MM.1S (cell line): Measurements from ENCODE around the gene TNN.

ENCODE experiments used
- DNase-seq: peaks from one replicate; pipeline ENCODE4 v3.0.0-alpha.2; 2015
- H2AFZ ChIP-seq: fragments of 300-600 bp; sonication (generic); 2 replicates; pipeline ENCODE4 v1.6.0; 2016; ENCODE audit warnings: antibody characterized with exemption, low read length
- H3F3A ChIP-seq: fragments of 300-600 bp; sonication (generic); 2 replicates; pipeline ENCODE4 v1.6.1; 2016; ENCODE audit warnings: mild to moderate bottlenecking, antibody characterized with exemption, low read length, moderate library complexity, mixed read lengths; ENCODE audit not compliant: insufficient read depth
- H3K27ac ChIP-seq: fragments of 300-600 bp; sonication (generic); 2 replicates; pipeline ENCODE4 v1.5.1; 2016; ENCODE audit warnings: mild to moderate bottlenecking, low read length
- H3K27me3 ChIP-seq: fragments of 300-600 bp; sonication (generic); replicated peaks from 2 replicates; pipeline ENCODE4 v1.6.0; 2016; ENCODE audit warnings: low read length; ENCODE audit not compliant: insufficient read depth
- H3K36me3 ChIP-seq: fragments of 300-600 bp; sonication (generic); replicated peaks from 2 replicates; pipeline ENCODE4 v1.6.1; 2016; ENCODE audit warnings: mild to moderate bottlenecking, low read length, mixed read lengths; ENCODE audit not compliant: insufficient read depth
- H3K4me1 ChIP-seq: fragments of 300-600 bp; sonication (generic); 2 replicates; pipeline ENCODE4 v1.6.1; 2016; ENCODE audit warnings: low read length, mixed read lengths
- H3K4me2 ChIP-seq: fragments of 300-600 bp; sonication (generic); 2 replicates; pipeline ENCODE4 v1.6.0; 2016; ENCODE audit warnings: low read depth, low read length
- H3K4me3 ChIP-seq: fragments of 300-600 bp; sonication (generic); 2 replicates; pipeline ENCODE4 v1.5.1; 2016; ENCODE audit warnings: low read length, mixed read lengths
- H3K79me2 ChIP-seq: fragments of 300-600 bp; sonication (generic); 2 replicates; pipeline ENCODE4 v1.6.1; 2016; ENCODE audit warnings: mixed run types, low read length, mixed read lengths
- H3K9ac ChIP-seq: fragments of 300-600 bp; sonication (generic); 2 replicates; pipeline ENCODE4 v1.6.1; 2016; ENCODE audit warnings: low read length, mixed read lengths
- H3K9me2 ChIP-seq: fragments of 300-600 bp; sonication (generic); replicated peaks from 2 replicates; pipeline ENCODE4 v1.6.1; 2016; ENCODE audit warnings: mild to moderate bottlenecking, low read length, mixed read lengths; ENCODE audit not compliant: insufficient read depth
- H3K9me3 ChIP-seq: fragments of 300-600 bp; sonication (generic); replicated peaks from 2 replicates; pipeline ENCODE4 v1.6.1; 2016; ENCODE audit warnings: mild to moderate bottlenecking, low read length, mixed read lengths; ENCODE audit not compliant: insufficient read depth
- H4K20me1 ChIP-seq: fragments of 300-600 bp; sonication (generic); 2 replicates; pipeline ENCODE4 v1.6.1; 2016; ENCODE audit warnings: mild to moderate bottlenecking, low read length, moderate library complexity, mixed read lengths; ENCODE audit not compliant: insufficient read depth
- EZH2 ChIP-seq: fragments of 300-600 bp; sonication (generic); optimal IDR thresholded peaks from 2 replicates; pipeline ENCODE3; 2017; ENCODE audit warnings: low read depth, mild to moderate bottlenecking, antibody characterized with exemption, low read length, mixed read lengths
- EZH2phosphoT487 ChIP-seq: fragments of 300-600 bp; sonication (generic); IDR thresholded peaks from 2 replicates; pipeline ENCODE4 v1.6.1; 2018; ENCODE audit warnings: antibody characterized with exemption, low read length
- TF ChIP-seq, protein P1 (sequence below): fragments of 300-600 bp; sonication (generic); IDR thresholded peaks from 2 replicates; pipeline ENCODE4 v1.5.1; 2016; ENCODE audit warnings: antibody characterized with exemption, low read length, mixed read lengths

Gene TNN

DNA sequence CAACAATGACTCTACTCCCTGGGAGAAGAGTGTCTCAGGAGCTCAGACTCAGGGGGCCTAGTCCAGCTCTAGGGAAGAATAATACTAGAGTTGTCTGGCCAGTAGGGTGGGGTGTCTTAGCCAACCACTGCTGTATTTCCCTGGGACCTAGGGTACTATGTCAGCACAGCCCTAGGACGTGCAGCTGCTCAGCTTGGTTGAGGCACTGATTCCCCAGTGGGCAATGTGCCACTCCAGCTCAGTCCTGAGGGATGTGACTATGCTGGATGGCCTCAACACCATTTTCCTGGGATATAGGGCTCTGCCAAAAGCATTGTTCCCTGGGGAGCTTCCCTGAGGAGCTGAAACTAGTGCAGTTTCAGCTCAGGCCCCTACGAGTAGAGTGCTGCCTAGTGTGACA, 47.4 kb downstream of the TNN start:
- no peaks in the 10 kb centered on the region for H3F3A ChIP-seq
- H2AFZ ChIP-seq = no peak overlapping the region
- H3K27ac ChIP-seq = no peak overlapping the region
- DNase-seq = no peak
- H3K4me2 ChIP-seq = no peak overlapping the region
- H3K79me2 ChIP-seq = no peaks in the 10 kb centered on the region
- H3K9ac ChIP-seq = no peak overlapping the region
- H3K4me3 ChIP-seq = no peak overlapping the region
- H4K20me1 ChIP-seq = no peaks in the 10 kb centered on the region
- H3K9me3 ChIP-seq = 0 out of 2 replicates have a peak, but pooled peaks cover 5% of the 10 kb centered on the region
- no peaks in the 10 kb centered on the region for H3K27me3 ChIP-seq
- no peaks in the 10 kb centered on the region for H3K36me3 ChIP-seq
- TF ChIP-seq EZH2phosphoT487 (no peak), EZH2 (no peak)
- TF ChIP-seq, protein P1, sequence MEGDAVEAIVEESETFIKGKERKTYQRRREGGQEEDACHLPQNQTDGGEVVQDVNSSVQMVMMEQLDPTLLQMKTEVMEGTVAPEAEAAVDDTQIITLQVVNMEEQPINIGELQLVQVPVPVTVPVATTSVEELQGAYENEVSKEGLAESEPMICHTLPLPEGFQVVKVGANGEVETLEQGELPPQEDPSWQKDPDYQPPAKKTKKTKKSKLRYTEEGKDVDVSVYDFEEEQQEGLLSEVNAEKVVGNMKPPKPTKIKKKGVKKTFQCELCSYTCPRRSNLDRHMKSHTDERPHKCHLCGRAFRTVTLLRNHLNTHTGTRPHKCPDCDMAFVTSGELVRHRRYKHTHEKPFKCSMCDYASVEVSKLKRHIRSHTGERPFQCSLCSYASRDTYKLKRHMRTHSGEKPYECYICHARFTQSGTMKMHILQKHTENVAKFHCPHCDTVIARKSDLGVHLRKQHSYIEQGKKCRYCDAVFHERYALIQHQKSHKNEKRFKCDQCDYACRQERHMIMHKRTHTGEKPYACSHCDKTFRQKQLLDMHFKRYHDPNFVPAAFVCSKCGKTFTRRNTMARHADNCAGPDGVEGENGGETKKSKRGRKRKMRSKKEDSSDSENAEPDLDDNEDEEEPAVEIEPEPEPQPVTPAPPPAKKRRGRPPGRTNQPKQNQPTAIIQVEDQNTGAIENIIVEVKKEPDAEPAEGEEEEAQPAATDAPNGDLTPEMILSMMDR = no peak
- H3K4me1 ChIP-seq = no peaks in the 10 kb centered on the region
- H3K9me2 ChIP-seq = no peaks in the 10 kb centered on the region

DNA sequence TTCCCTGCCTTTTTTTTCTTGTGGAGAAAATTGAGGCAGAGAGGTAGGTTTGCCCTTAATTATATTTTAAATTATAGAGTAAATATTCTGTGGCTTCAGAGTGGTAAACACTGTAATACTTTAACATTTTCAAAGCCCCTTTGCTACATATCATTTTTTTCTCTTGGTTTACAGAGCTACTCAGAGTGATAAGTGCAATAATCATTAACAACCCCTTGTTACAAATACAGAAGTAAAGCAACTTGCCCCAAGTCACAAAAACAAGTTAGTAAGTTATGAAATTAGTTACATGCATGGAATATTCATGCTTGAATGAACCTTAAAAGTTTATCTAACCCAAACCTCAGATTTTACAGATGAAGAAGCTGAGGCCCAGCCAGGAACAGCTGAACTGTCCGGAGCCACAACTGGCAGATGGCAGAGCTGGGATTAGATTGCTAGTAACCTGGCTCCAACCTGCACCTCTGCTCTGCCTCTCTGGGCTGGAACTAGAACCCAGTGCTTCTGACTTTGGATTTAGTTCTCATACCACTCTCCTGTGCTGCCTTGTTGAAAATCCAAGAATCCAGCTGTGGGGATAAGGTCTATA, 48.7 kb downstream of the TNN start:
- Histone ChIP-seq H3K27ac (no peak overlapping the region), H3K4me3 (no peak overlapping the region), H3K4me2 (no peak overlapping the region), H3K27me3 (no peaks in the 10 kb centered on the region), H3K79me2 (no peaks in the 10 kb centered on the region), H3K9me3 (0 out of 2 replicates have a peak, but pooled peaks cover 5% of the 10 kb centered on the region), H3K9ac (no peak overlapping the region), H3K4me1 (no peaks in the 10 kb centered on the region), H3K9me2 (no peaks in the 10 kb centered on the region), H3K36me3 (no peaks in the 10 kb centered on the region), H2AFZ (no peak overlapping the region), H4K20me1 (no peaks in the 10 kb centered on the region), H3F3A (no peaks in the 10 kb centered on the region)
- no peak for DNase-seq
- TF ChIP-seq, protein P1 = no peak
- TF ChIP-seq EZH2 (no peak), EZH2phosphoT487 (no peak)

DNA sequence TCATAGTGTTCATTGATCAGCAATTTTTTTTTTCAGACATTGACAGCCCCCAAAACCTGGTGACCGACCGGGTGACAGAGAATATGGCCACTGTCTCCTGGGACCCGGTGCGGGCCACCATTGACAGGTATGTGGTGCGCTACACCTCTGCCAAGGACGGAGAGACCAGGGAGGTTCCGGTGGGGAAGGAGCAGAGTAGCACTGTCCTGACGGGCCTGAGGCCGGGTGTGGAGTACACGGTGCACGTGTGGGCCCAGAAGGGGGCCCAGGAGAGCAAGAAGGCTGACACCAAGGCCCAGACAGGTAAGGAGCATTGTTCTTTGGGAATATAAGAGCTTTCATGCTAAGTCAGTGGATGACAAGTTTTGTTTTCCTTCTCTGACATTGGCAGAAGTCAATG, 49.3 kb downstream of the TNN start:
- H3K79me2 ChIP-seq = no peaks in the 10 kb centered on the region
- no peaks in the 10 kb centered on the region for H4K20me1 ChIP-seq
- no peak overlapping the region for H3K4me2 ChIP-seq
- H3K9me3 ChIP-seq = 0 out of 2 replicates have a peak, but pooled peaks cover 5% of the 10 kb centered on the region
- H3K9me2 ChIP-seq = no peaks in the 10 kb centered on the region
- TF ChIP-seq EZH2 = no peak
- TF ChIP-seq EZH2phosphoT487 = no peak
- TF ChIP-seq, protein P1 = no peak
- H3K27me3 ChIP-seq = no peaks in the 10 kb centered on the region
- no peaks in the 10 kb centered on the region for H3K4me1 ChIP-seq
- no peak overlapping the region for H2AFZ ChIP-seq
- H3F3A ChIP-seq = no peaks in the 10 kb centered on the region
- H3K36me3 ChIP-seq = no peaks in the 10 kb centered on the region
- H3K9ac ChIP-seq = no peak overlapping the region
- no peak for DNase-seq
- H3K4me3 ChIP-seq = no peak overlapping the region
- no peak overlapping the region for H3K27ac ChIP-seq
